Heart left ventricle (tissue), 16 donors: Measurements from ENCODE around the gene ERBIN. TPM values are rescaled to one million over a fixed set of nuclear protein-coding genes. Genes with fewer than 3 reads are reported as not detected.
"Not testable (repeated sequence)": the region's sequence is repeated elsewhere in the genome, so short reads cannot be mapped to it uniquely, and the experiment has no call there.

ENCODE experiments used
- ATAC-seq, 4 donors: fragments of 200-7000 bp; cut with Tn5 transposase; one replicate each; pipeline ENCODE4 v1.9.1; 2020 to 2022; ENCODE audit warnings: moderate library complexity in 4 of 4, mild to moderate bottlenecking in 3 of 4, moderate number of reproducible peaks in 1 of 4
- DNase-seq, 5 donors: peaks; one replicate each; pipeline ENCODE4 v3.0.0-alpha.2; 2020
- H3K27ac ChIP-seq, 12 donors: fragments of 200-600 bp; sonication (generic) in 4 of 12; one replicate each; pipeline versions ENCODE4 v1.5.0 to v1.8.0; 2016 to 2022; ENCODE audit warnings: mild to moderate bottlenecking in 2 of 12
- H3K27me3 ChIP-seq, 9 donors: fragments of 200-600 bp; sonication (generic) in 2 of 9; one replicate each; pipeline versions ENCODE4 v1.5.1 to v1.8.0; 2016 to 2022; ENCODE audit warnings: mild to moderate bottlenecking in 3 of 9
- H3K36me3 ChIP-seq, 9 donors: fragments of 200-600 bp; sonication (generic) in 2 of 9; one replicate each; pipeline versions ENCODE4 v1.5.0 to v1.8.0; 2018 to 2022; ENCODE audit warnings: mild to moderate bottlenecking in 2 of 9
- H3K4me1 ChIP-seq, 12 donors: fragments of 200-600 bp; sonication (generic) in 4 of 12; one replicate each; pipeline versions ENCODE4 v1.5.0 to v1.8.0; 2016 to 2022; ENCODE audit warnings: mild to moderate bottlenecking in 3 of 12
- H3K4me3 ChIP-seq, 12 donors: fragments of 200-600 bp; sonication (generic) in 4 of 12; one replicate each; pipeline versions ENCODE4 v1.5.0 to v1.8.0; 2017 to 2022; ENCODE audit warnings: mild to moderate bottlenecking in 9 of 12, moderate library complexity in 4 of 12
- H3K9me3 ChIP-seq, 12 donors: fragments of 200-600 bp; sonication (generic) in 4 of 12; one replicate each; pipeline versions ENCODE4 v1.5.0 to v1.8.0; 2016 to 2022; ENCODE audit warnings: mild to moderate bottlenecking in 1 of 12
- POLR2A ChIP-seq, 2 donors: fragments of 450-650 bp; IDR thresholded peaks; one replicate each; pipeline ENCODE4 v1.6.1; 2017; ENCODE audit warnings: antibody characterized with exemption in 2 of 2, mild to moderate bottlenecking in 2 of 2, moderate library complexity in 2 of 2
- WGBS, 4 donors: extraction: QIAGEN DNeasy Blood & Tissue Kit in 2 of 4; methylation state at CpG; one replicate each; pipeline versions ENCODE4 v1.1.5 to v1.1.7; 2013 to 2018; 5-methylcytosine and 5-hydroxymethylcytosine counted together
- intact Hi-C, 10 donors: fragments of 100-400 bp; cut with DNase I; formaldehyde crosslinking; loops; one replicate each; pipeline versions ENCODE4 v1.11.1 to v1.14.2; 2022
- long read RNA-seq, 3 donors: library from polyadenylated mRNA; unstranded; transcript quantifications; one replicate each; pipeline ENCODE4 v2.0.0, GENCODE V29; 2020 to 2021
- polyA plus RNA-seq, 2 donors: library from polyadenylated mRNA; stranded (reverse); fragments of 200-250 nt; gene quantifications; one replicate each; pipeline ENCODE4 v1.2.3, GENCODE V29; 2013
- total RNA-seq, 9 donors: library from RNA; depleted of rRNA in 2 of 9; stranded (reverse); fragments of >200 nt in 2 of 9; fragmentation: NEBNext Ultra II Directional in 3 of 9; extraction: Animal tissue kit (Norgen Biotek cat#: 25700) in 3 of 9; gene quantifications; one replicate each; pipeline versions ENCODE4 v1.1.0 to v1.2.4, GENCODE V29; 2016 to 2023
- TF ChIP-seq, protein P1 (sequence below), 12 donors: fragments of 200-600 bp; sonication (generic) in 4 of 12; IDR thresholded peaks; one replicate each; pipeline versions ENCODE4 v1.5.0 to v1.8.0; 2018 to 2022; ENCODE audit warnings: antibody characterized with exemption in 12 of 12, mild to moderate bottlenecking in 5 of 12
- donor health status: ischemic (EF 13 %, LVEDD 7.1; RV severe dilation, severe dysfunction).
- donor health status: healthy with polysubstance abuse.
- donor health status: DM: no; HTN: yes; CAD: no.
- donor health status: DM: no; HTN: no; CAD: no.
- donor health status: ischemic (EF 25% LVEDD 6.9; RV normal size, moderate dysfunction).
- donor health status: ischemic (EF 25% LVEDD 5.7; RV mildly dilated, moderate dysfunction).
- donor health status: healthy.
- donor health status: DM: yes; HTN: yes; CAD: no.
- donor health status: ischemic (EF 35%, LVEDD 5.7; RV mildly dilated, moderate dysfunction).
- donor health status: nonischemic (EF 11% LVEDD 7.7; RV severe dilation, severe dysfunction).
- donor health status: DM: yes; HTN: yes; CAD: no.
- donor health status: PGD.
- donor health status: ischemic (EF 29% LVEDD 5.4; RV normal size, mild dysfunction).
- donor health status: nonischemic (EF 23%, LVEDD 6.1; RV moderate dilation, normal function).

Gene ERBIN, protein sequence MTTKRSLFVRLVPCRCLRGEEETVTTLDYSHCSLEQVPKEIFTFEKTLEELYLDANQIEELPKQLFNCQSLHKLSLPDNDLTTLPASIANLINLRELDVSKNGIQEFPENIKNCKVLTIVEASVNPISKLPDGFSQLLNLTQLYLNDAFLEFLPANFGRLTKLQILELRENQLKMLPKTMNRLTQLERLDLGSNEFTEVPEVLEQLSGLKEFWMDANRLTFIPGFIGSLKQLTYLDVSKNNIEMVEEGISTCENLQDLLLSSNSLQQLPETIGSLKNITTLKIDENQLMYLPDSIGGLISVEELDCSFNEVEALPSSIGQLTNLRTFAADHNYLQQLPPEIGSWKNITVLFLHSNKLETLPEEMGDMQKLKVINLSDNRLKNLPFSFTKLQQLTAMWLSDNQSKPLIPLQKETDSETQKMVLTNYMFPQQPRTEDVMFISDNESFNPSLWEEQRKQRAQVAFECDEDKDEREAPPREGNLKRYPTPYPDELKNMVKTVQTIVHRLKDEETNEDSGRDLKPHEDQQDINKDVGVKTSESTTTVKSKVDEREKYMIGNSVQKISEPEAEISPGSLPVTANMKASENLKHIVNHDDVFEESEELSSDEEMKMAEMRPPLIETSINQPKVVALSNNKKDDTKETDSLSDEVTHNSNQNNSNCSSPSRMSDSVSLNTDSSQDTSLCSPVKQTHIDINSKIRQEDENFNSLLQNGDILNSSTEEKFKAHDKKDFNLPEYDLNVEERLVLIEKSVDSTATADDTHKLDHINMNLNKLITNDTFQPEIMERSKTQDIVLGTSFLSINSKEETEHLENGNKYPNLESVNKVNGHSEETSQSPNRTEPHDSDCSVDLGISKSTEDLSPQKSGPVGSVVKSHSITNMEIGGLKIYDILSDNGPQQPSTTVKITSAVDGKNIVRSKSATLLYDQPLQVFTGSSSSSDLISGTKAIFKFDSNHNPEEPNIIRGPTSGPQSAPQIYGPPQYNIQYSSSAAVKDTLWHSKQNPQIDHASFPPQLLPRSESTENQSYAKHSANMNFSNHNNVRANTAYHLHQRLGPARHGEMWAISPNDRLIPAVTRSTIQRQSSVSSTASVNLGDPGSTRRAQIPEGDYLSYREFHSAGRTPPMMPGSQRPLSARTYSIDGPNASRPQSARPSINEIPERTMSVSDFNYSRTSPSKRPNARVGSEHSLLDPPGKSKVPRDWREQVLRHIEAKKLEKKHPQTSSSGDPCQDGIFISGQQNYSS (N-terminal part only)
- total RNA-seq (10 to 100 TPM; 28.4 to 59.1 (median 41.3) TPM), polyA plus RNA-seq (10 to 100 TPM in 1 of 2 donors, 1 to 10 TPM in 1; 6.7 to 17.7 TPM)
- long read RNA-seq, donor 1, full-length matches to known transcripts, result 7 of 26 reads
- long read RNA-seq, donor 1, partial matches to known transcripts, result 13 of 26 reads
- long read RNA-seq, donor 1, other reads (novel, unspliced or antisense), result 6 of 26 reads
- long read RNA-seq, donor 2, full-length matches to known transcripts, result 5 of 18 reads
- long read RNA-seq, donor 2, partial matches to known transcripts, result 12 of 18 reads
- long read RNA-seq, donor 2, other reads (novel, unspliced or antisense), result 1 of 18 reads
- long read RNA-seq, donor 3, full-length matches to known transcripts, result 9 of 34 reads
- long read RNA-seq, donor 3, partial matches to known transcripts, result 20 of 34 reads
- long read RNA-seq, donor 3, other reads (novel, unspliced or antisense), result 5 of 34 reads

DNA sequence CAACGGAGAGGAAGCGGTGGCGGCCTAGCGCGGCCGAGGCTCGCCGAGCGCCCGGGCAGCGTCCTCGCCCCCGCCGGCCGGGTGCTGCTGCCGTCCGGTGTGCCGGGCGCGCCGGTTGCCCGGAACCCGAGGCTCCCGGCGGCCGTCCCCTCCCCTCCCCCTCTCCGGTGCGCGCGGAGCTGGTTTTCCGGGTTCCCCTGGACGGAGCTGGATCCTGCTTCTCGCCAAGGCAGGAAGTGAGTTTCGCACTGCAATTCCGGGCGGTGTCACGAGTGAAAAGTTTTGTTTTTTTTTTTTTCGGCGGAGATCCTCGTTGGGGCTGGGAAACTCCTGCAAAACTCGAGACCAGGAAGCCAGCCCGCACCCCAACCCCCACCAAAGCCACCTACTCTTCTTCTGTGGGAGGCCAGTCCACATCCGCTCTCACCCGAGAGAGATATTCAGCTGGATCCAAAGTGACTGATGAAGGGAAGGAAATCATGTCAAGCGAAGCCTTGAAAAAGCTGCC, at the start of gene ERBIN:
Gene ERBIN (plus strand): TSS at position 300 of the 508 bp plus-strand sequence. CDS start 66,144 bp downstream, outside the sequence.
- DNase-seq (peak; percentile 84 to 91 (median 88)), ATAC-seq (peak; percentile 64 to 80 (median 74))
- Histone ChIP-seq H3K4me3 (peak within 1 kb of the TSS; percentile 65 to 97 (median 91)), H3K27ac (peak within 1 kb of the TSS; percentile 96 to 100 (median 99)), H3K4me1 (peaks cover 0 to 44% (median 14%) of the 10 kb centered on the region in 12 donors), H3K9me3 (no peaks in the 10 kb centered on the region), H3K27me3 (no peaks in the 10 kb centered on the region), H3K36me3 (peaks cover 0 to 13% (median 0%) of the 10 kb centered on the region in 9 donors)
- no peak for TF ChIP-seq POLR2A (IDR thresholded peaks at IDR 0.05)
- TF ChIP-seq, protein P1, sequence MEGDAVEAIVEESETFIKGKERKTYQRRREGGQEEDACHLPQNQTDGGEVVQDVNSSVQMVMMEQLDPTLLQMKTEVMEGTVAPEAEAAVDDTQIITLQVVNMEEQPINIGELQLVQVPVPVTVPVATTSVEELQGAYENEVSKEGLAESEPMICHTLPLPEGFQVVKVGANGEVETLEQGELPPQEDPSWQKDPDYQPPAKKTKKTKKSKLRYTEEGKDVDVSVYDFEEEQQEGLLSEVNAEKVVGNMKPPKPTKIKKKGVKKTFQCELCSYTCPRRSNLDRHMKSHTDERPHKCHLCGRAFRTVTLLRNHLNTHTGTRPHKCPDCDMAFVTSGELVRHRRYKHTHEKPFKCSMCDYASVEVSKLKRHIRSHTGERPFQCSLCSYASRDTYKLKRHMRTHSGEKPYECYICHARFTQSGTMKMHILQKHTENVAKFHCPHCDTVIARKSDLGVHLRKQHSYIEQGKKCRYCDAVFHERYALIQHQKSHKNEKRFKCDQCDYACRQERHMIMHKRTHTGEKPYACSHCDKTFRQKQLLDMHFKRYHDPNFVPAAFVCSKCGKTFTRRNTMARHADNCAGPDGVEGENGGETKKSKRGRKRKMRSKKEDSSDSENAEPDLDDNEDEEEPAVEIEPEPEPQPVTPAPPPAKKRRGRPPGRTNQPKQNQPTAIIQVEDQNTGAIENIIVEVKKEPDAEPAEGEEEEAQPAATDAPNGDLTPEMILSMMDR (IDR thresholded peaks at IDR 0.05), result no peak
- 0% methylated on average over 23 to 45 of the region's 45 CpGs for WGBS, 4 donors
- intact Hi-C loops, result loop anchor here in 8 of 10 donors (2.0 to 10.0 kb wide), 9 partner anchors 60 to 218 kb away; partner anchors contain the start of genes SREK1 (in 7 of the 8), NLN (in 1 of the 8) and SGTB (in 1 of the 8)

DNA sequence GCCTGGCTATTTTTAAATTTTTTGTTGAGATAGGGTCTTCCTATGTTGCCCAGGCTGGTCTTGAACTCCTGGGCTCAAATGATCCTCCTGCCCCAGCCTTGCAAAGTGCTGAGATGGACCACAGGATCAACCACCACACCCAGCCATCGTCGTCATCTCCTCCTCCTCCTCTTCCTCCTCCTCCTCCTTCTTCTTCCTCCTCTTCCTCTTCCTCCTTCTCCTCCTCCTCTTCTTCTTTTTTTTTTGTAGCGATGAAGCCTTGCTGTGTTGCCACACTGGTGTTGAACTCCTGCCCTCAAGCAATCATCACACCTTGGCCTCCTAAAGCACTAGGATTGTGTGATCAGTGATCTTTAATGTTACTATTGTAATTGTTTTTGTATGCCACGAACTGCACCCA, 49.4 kb upstream of the ERBIN start:
- Histone ChIP-seq H3K27ac (no peak overlapping the region), H3K9me3 (peaks cover 0 to 14% (median 4%) of the 10 kb centered on the region in 12 donors), H3K4me1 (peaks cover 0 to 3% (median 0%) of the 10 kb centered on the region in 12 donors), H3K36me3 (no peaks in the 10 kb centered on the region), H3K4me3 (no peak overlapping the region), H3K27me3 (no peaks in the 10 kb centered on the region)
- no peak for DNase-seq
- no peak for ATAC-seq
- intact Hi-C loops, result no loop called here
- WGBS, 4 donors, result 75 to 81% (median 78%) methylated on average over 4 of the region's 4 CpGs
- TF ChIP-seq, protein P1 (IDR thresholded peaks at IDR 0.05), result no peak
- TF ChIP-seq POLR2A (IDR thresholded peaks at IDR 0.05), result no peak

DNA sequence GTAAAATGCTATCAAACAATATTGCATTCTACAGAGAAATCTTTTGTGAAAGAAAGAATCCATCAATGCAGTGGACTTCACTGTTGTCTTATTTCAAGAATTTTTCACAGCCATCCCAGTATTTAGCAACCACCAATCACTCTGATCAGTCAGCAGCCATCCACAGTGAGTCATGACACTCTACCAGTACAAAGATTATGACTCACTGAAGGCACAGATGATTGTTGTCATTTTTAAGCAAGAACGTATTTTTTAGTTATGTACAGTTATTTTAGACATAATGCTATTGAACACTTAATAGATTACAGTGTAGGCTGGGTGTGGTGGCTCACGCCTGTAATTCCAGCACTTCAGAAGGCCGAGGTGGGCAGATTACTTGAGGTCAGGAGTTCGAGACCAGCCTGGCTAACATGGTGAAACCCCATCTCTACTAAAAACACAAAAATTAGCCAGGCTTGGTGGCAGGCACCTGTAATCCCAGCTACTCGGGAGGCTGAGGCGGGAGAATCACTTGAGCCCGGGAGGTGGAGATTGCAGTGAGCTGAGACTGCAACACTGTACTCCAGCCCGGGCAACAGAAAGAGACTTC, 46.6 kb upstream of the ERBIN start:
- 84 to 97% (median 89%) methylated on average over 8 of the region's 8 CpGs for WGBS, 4 donors

More for the DNA sequence above, 46.6 kb upstream of the ERBIN start:
- ATAC-seq, H3K4me1 ChIP-seq, H3K27me3 ChIP-seq, H3K27ac ChIP-seq, intact Hi-C loops, DNase-seq, H3K36me3 ChIP-seq, H3K4me3 ChIP-seq: not testable (repeated sequence)
- peaks cover 0 to 16% (median 4%) of the 10 kb centered on the region in 12 donors for H3K9me3 ChIP-seq
